GOT3 (cell line): ENCODE data around the gene SPAG16.

Experiments
- DNase-seq: peaks from one replicate; lab custom pipeline; 2025; ENCODE audit warnings: mixed read lengths; lab: John Stamatoyannopoulos, UW

SPAG16 gene

DNA sequence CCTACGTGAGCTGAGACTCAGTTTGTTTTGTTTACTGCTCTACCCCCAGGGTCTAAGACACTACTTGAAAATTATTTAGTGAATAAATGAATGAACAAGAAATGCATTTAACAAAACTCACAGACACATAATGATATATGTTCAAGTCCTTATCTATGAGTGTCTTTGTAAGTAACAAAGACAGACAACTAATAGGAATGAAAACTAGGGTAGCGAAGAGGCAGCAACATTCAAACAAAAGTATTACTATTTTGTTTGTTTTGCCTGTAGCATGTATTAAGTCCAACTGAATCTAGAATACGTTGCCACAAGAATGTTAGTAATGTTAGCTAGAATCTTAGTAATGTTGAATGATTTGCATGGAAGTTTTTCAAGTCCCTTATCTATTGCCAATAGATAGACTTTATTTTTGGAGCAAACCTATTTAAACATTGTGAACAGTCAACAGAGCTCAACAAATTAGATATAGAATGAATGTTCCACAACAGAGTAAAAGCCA lies 981.8 kb downstream of the SPAG16 start:
- DNase-seq: no peak

GRCh38 chr2:214277880-214278279 lies 993.6 kb downstream of the SPAG16 start:
- DNase-seq: no peak

DNA sequence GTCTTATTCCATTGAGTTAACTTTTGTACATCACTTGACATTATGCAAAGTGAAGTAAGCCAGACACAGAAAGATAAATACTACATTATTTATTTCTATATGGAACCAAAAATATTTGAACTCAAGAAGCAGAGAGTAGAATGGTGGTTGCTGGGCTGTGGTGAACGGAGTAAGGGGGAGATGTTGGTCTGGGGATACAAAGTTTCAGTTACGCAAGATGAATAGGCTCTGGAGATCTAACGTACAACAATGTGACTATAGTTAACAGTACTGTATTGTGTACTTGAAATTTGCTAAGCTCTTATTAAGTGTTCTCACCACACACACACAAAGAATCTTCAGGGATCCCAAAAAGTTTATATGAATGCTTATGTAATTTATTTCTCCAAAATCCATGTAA lies 1001.7 kb downstream of the SPAG16 start:
- DNase-seq: no peak

GRCh38 chr2:214293593-214293992 lies 1009.3 kb downstream of the SPAG16 start:
- DNase-seq: no peak

DNA sequence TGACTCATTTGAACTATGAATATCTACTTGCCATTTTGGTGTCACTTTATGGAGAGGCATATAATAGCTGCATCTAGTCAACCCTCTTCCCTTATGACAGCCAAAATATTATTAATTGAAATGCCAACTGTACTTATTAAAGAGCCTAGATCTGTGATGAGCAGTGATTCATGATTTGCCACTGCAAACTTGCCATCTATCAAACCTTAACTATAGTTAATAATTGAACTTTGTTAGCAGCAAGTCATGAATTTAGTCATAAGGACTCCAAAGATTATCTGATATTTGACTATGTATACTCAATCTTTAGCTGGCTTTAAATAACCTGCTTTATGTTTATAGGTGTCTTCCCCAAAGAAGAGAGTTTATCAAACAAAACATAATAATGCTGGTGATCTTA lies 1010.2 kb downstream of the SPAG16 start:
- DNase-seq: no peak

DNA sequence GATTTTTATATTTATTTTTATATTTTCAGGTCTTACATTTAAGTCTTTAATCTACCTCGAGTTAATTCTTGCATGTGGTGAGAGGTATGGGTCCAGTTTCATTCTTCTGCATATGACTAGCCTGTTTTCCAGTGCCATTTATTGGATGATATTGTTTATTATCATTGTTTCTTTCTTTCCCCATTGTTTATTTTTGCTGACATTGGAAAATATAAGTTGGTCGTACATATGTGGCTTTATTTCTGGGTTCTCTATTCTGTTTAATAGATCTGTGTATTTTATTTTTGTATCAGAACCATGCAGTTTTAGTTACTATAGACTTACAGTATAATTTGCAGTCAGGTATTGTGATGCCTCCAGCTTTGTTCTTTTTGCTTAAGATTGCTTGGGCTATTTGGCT lies 1013.2 kb downstream of the SPAG16 start:
- DNase-seq: no peak

DNA sequence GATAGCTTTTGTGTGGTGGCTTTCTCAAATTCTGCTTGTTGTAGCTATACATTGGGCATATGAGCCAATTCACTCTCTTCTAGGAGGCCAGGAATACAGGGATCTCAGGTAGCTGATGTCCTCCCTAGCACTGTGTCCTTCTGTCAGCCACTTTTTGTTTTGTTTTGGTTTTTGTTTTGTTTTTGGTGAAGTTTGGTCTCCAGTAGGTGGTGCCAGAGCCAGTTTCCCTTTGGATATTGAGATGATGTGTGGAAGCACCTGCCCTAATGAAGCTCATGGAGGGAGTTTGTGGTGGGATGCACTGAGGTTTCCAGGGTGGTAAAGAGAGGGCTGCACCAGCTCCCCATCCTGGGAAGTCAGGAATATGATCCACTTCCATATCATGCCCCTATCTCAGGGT lies 1026.1 kb downstream of the SPAG16 start:
- DNase-seq: no peak

DNA sequence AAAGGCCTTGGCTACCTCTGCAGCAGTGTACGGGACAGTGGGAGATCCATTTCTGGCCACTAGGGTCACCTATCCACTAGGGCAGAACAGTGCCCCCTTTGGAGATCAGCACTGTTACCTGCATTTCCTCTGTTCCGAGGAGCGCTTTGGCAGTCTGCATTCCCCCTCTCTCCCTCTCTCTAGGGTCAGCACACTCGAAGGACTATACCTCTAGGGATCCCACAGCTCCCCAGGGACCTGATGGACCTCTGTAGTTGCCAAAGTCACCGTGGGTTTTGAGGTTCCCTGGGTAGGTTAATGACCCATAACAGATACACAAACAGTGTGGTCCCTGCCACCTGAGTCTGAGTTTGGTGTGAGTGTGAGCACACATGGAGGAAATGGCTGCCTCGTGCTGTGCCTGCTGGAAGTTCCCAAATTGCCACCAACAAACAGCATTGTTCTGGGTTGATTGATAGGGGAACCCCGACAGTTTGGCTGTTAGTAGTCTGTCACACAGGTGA lies 1026.8 kb downstream of the SPAG16 start:
- no peak for DNase-seq

GRCh38 chr2:214311931-214312749 lies 1027.9 kb downstream of the SPAG16 start:
- DNase-seq: no peak

DNA sequence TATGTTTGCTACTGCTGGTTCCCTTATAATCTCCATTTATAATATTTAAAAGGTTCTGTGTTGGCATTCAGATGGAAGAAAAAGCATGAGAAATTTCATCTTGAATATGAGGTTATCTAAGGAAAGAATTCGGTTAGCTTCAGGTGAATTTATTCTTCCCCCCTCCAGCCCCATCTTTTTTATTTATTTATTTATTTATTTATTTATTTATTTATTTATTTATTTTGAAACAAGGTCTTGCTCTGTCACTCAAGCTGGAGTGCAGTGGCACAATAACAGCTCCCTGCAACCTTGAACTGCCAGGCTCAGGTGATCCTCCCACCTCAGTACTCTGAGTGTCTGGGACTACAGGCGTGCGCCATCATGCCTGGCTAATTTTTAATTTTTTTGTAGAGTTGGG lies 1031.1 kb downstream of the SPAG16 start:
- no peak for DNase-seq

- DNase-seq: no peak
Measured at GRCh38 chr2:214320211-214320610, 1035.9 kb downstream of the SPAG16 start.

DNA sequence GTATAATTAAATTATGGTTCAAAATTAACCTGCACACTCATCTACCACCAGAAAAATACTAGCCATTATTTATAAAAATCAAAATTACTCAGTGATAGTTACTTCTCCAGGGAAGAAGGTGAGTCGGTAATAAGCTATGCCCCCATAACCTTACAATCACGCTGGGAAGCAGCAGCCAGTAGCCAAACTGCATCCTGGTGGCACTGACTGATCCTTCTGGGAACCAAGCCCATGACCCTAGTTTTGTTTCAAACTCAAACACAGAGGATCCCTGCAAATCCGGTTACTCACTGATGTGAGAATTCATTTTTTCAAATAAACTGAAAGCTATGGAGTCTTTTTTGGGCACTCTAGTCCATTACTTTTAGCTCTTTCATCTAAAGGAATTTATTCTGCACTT lies 1038.4 kb downstream of the SPAG16 start:
- DNase-seq: no peak

DNA sequence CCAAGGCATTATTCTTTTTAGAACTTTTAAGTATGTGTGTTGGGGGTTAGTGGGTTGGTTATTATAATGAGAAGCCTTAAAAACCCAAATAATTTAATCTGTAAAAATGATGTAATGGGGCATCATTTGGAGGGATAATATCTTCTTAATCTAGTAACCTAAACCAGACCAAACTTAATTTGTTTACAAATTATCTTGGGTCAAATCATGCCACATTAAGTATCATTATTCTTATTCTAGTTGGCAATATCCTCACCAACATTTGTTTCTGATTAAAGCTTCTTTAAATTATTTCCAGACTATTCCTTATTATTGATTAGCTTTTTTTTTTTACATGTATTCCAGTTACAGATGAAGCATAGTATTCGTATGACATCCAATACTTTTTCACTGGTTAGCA lies 1041.1 kb downstream of the SPAG16 start:
- DNase-seq: no peak

- DNase-seq: no peak
Measured at GRCh38 chr2:214328941-214329340, 1044.7 kb downstream of the SPAG16 start.

- DNase-seq: no peak
Measured at GRCh38 chr2:214341646-214342045, 1057.4 kb downstream of the SPAG16 start.

GRCh38 chr2:214358506-214358905 lies 1074.2 kb downstream of the SPAG16 start:
- DNase-seq: no peak

GRCh38 chr2:214361116-214361515 lies 1076.9 kb downstream of the SPAG16 start:
- DNase-seq: no peak

- DNase-seq: no peak
Measured at GRCh38 chr2:214365549-214365948, 1081.3 kb downstream of the SPAG16 start.

DNA sequence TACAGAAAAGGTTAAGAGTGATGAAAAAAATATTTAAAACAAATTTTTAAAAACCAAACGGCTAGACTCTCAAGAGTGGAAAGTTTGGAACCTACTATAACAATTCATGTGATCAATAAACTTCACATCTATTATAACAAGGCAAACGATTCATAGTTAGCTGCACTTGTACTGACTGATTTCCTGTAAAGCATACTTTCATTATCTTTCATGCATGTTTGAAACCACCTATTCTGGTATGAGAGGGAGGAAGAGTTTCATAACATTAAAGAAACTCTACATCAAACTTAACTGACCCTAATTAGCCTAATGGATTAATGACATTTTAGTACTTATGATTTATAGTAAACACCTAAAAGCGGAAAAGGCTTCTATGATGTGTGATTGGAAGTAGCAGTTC lies 1082.9 kb downstream of the SPAG16 start:
- DNase-seq: no peak

DNA sequence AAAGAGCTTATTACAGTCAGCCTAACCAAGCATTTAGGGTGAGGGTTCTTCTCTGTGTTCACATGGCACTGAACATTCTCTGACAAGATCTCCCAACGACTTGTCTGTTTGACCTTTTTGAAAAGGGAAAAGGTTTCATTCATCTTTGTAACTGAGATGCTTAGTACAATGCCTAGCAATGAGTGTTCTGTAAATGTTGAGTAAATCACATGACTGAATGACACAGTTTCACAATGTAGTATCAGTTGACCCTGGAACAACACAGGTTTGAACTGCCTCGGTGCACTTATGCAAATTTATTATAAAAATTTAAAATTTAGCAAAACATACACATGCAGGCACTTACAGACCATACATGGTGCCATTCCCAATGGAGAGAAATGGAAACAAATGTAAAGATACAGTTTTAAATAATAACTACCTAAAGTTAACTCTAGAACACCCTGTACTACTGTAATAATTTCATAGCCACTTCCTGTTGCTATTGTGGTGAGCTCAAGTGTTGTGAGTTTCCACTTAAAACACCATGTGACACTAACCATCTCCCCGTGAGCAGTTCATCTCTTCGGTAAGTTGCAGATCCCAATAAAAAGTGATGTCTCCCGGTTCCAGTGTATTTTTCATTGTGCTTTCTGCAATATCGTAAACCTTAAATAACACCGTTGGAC lies 1092.5 kb downstream of the SPAG16 start:
- DNase-seq: no peak

GRCh38 chr2:214377286-214377624 lies 1093.0 kb downstream of the SPAG16 start:
- no peak for DNase-seq

GRCh38 chr2:214378455-214379103 lies 1094.3 kb downstream of the SPAG16 start:
- no peak for DNase-seq

- DNase-seq: no peak
Measured at GRCh38 chr2:214379227-214379626, 1095.0 kb downstream of the SPAG16 start.
